ENCODE measurements around the gene STAG1.

STAG1 gene

DNA sequence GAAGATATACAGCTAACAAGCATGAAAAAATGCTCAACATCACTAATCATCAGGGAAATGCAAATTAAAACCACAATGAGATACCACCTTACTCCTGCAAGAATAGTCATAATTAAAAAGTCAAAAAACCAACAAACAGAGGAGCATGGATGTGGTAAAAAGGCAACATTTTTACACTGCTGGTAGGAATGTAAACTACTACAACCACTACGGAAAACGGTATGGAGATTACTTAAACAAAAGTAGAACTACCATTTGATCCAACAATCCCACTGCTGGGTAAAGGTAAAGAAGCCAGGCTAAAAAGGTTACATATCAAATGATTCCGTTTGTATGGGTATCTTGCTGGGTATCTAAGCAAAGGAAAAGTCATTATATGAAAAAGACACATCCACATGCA lies 53.8 kb downstream of the STAG1 start:
- H3K27me3 ChIP-seq (ENCODE audit: control insufficient read depth in 1 of 2, insufficient read depth in 2 of 2, low read length in 2 of 2), result no peaks in the 10 kb centered on the region
- no peaks in the 10 kb centered on the region for H3K36me3 ChIP-seq (ENCODE audit: insufficient read depth, low read length)
- peaks cover 4% of the 10 kb centered on the region for H3K4me1 ChIP-seq (ENCODE audit: insufficient read depth, low read length)
- H3K9me3 ChIP-seq (ENCODE audit: low read length), result no peaks in the 10 kb centered on the region
- H3K9ac ChIP-seq (ENCODE audit: low read length), result no peak overlapping the region
- no peak overlapping the region for H3K4me3 ChIP-seq (ENCODE audit: low read depth in 1 of 2, low read length in 2 of 2)
- H3K27ac ChIP-seq (ENCODE audit: low read depth, low read length), result no peak overlapping the region

DNA sequence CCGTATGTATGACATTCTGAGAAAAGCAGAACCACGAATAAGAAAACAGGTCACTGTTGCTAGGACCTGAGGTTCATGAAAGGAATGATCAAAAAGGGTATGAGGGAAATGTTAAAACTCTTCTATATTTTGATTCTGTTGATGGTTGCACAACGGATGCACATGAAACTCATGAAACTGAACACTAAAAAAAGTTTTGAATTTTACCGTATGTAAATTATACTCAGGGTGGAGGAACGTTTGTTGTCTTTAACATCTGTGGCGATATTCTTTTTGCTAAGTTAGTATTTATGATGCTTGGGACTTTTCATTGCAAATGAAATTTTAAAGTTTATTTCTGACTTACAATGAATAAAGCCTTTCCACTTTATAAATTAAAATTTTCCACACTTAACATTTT lies 55.4 kb downstream of the STAG1 start:
- no peaks in the 10 kb centered on the region for H3K36me3 ChIP-seq (ENCODE audit: insufficient read depth, low read length)
- peaks cover 8% of the 10 kb centered on the region for H3K4me1 ChIP-seq (ENCODE audit: insufficient read depth, low read length)
- no peaks in the 10 kb centered on the region for H3K27me3 ChIP-seq (ENCODE audit: control insufficient read depth in 1 of 2, insufficient read depth in 2 of 2, low read length in 2 of 2)
- H3K4me3 ChIP-seq (ENCODE audit: low read depth in 1 of 2, low read length in 2 of 2), result no peak overlapping the region
- H3K9ac ChIP-seq (ENCODE audit: low read length), result no peak overlapping the region
- no peak overlapping the region for H3K27ac ChIP-seq (ENCODE audit: low read depth, low read length)
- H3K9me3 ChIP-seq (ENCODE audit: low read length), result no peaks in the 10 kb centered on the region

DNA sequence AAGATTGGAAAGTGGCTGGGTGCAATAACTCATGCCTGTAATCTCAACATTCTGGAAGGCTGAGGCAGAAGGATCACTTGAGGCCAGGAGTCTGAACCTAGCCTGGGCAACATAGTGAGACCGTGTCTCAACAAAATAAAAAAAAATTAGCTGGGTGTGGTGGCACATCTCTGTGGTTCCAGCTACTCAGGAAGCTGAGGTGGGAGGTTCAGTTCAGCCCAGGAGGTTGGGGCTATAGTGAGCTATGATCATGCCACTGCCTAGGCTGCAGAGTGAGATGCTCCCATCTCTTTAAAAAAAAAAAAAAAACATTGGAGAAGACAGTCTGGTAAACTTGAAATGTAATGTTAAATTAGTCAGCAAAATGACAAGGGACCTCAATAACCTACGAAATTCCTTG lies 57.9 kb downstream of the STAG1 start:
- Histone ChIP-seq H3K9ac (ENCODE audit: low read length) (no peak overlapping the region), H3K27me3 (ENCODE audit: control insufficient read depth in 1 of 2, insufficient read depth in 2 of 2, low read length in 2 of 2) (no peaks in the 10 kb centered on the region), H3K9me3 (ENCODE audit: low read length) (no peaks in the 10 kb centered on the region), H3K4me1 (ENCODE audit: insufficient read depth, low read length) (peaks cover 9% of the 10 kb centered on the region), H3K36me3 (ENCODE audit: insufficient read depth, low read length) (no peaks in the 10 kb centered on the region), H3K4me3 (ENCODE audit: low read depth in 1 of 2, low read length in 2 of 2) (no peak overlapping the region), H3K27ac (ENCODE audit: low read depth, low read length) (no peak overlapping the region)

DNA sequence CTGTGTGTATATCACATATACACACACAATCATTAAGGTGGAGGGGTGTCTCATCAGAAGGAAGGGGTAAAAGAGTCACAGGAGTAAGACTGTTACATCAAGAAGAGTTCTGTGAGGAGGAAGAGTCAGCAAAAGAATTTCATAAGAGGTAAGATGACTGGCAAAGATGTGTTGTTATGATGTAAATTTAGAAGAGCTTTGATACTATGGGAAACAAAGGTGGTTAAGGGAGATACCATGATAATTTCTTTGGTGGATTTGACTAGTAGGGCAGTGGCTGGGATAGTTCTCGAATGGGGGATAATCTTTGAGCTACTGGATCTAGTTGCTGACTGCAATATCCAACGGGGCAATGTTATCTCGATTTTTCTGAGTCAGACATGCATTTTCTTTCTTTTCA lies 61.6 kb downstream of the STAG1 start:
- Histone ChIP-seq H3K27ac (ENCODE audit: low read depth, low read length) (no peak overlapping the region), H3K9ac (ENCODE audit: low read length) (no peak overlapping the region), H3K4me3 (ENCODE audit: low read depth in 1 of 2, low read length in 2 of 2) (no peak overlapping the region), H3K36me3 (ENCODE audit: insufficient read depth, low read length) (no peaks in the 10 kb centered on the region), H3K27me3 (ENCODE audit: control insufficient read depth in 1 of 2, insufficient read depth in 2 of 2, low read length in 2 of 2) (no peaks in the 10 kb centered on the region), H3K4me1 (ENCODE audit: insufficient read depth, low read length) (peaks cover 17% of the 10 kb centered on the region), H3K9me3 (ENCODE audit: low read length) (no peaks in the 10 kb centered on the region)

DNA sequence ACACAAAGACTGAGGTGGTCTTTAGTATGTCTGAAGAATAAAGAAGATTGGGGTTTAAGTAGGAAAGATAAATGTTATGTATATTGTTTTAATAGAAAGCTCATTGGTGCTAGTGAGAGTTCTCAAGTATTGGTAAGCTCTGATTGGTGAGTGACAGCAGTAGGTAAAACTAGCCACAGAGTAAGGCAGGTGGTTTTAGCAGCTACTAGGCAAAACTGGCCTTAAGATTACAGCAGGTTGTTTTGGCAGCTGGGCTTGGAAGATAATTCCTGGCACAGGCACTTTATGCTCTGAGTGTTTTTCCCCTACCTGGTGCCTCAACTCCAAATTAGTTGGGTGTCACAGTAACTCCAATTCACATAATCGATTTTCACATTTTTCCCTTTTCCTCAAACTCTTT lies 66.3 kb downstream of the STAG1 start:
- no peaks in the 10 kb centered on the region for H3K36me3 ChIP-seq (ENCODE audit: insufficient read depth, low read length)
- no peak overlapping the region for H3K27ac ChIP-seq (ENCODE audit: low read depth, low read length)
- H3K9me3 ChIP-seq (ENCODE audit: low read length), result no peaks in the 10 kb centered on the region
- no peak overlapping the region for H3K9ac ChIP-seq (ENCODE audit: low read length)
- H3K27me3 ChIP-seq (ENCODE audit: control insufficient read depth in 1 of 2, insufficient read depth in 2 of 2, low read length in 2 of 2), result no peaks in the 10 kb centered on the region
- H3K4me1 ChIP-seq (ENCODE audit: insufficient read depth, low read length), result peaks cover 11% of the 10 kb centered on the region
- H3K4me3 ChIP-seq (ENCODE audit: low read depth in 1 of 2, low read length in 2 of 2), result no peak overlapping the region

DNA sequence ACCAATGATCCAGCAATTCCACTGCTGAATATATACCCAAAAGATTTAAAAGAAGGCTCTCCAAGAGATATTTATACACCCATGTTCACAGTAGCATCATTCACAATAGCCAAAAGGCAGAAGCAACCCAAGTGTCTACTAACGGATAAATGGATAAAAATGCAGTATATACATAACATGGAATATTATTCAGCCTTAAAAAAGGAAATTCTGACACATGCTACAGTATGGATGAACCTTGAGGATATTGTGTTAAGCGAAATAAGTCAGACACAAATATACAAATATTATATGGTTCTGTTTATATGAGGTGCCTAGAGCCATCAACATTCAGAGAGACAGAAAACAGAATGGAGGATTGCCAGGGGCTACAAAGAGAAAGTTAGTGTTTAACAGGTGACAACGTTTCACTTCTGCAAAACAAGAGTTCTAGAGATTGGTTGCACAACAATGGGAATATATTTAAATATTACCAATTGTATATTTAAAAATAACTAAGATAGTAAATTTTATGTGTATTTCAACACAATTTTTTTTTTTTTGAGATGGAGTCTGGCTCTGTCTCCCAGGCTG lies 69.4 kb downstream of the STAG1 start:
- Histone ChIP-seq H3K36me3 (ENCODE audit: insufficient read depth, low read length) (no peaks in the 10 kb centered on the region), H3K9me3 (ENCODE audit: low read length) (no peaks in the 10 kb centered on the region), H3K27me3 (ENCODE audit: control insufficient read depth in 1 of 2, insufficient read depth in 2 of 2, low read length in 2 of 2) (no peaks in the 10 kb centered on the region), H3K4me1 (ENCODE audit: insufficient read depth, low read length) (peaks cover 3% of the 10 kb centered on the region), H3K9ac (ENCODE audit: low read length) (no peak overlapping the region), H3K27ac (ENCODE audit: low read depth, low read length) (no peak overlapping the region), H3K4me3 (ENCODE audit: low read depth in 1 of 2, low read length in 2 of 2) (no peak overlapping the region)

DNA sequence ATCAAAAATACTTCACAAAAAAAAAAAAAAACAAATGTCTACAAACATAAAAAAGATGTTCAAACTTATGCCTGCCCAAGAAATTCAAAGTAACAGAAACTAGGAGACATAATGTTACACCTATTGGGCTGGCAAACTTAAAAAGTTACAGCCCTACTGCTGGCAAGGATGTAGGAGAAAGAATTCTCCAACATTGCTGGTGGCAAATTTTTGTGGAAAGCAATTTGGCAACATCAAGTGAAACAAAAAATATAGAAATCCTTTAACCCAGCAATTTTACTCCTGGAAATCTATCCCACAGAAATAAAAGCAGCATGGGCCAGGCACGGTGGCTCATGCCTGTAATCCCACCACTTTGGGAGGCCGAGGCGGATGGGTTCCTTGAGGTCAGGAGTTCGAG lies 73.2 kb downstream of the STAG1 start:
- no peak overlapping the region for H3K27ac ChIP-seq (ENCODE audit: low read depth, low read length)
- no peaks in the 10 kb centered on the region for H3K9me3 ChIP-seq (ENCODE audit: low read length)
- no peak overlapping the region for H3K4me3 ChIP-seq (ENCODE audit: low read depth in 1 of 2, low read length in 2 of 2)
- H3K27me3 ChIP-seq (ENCODE audit: control insufficient read depth in 1 of 2, insufficient read depth in 2 of 2, low read length in 2 of 2), result no peaks in the 10 kb centered on the region
- H3K4me1 ChIP-seq (ENCODE audit: insufficient read depth, low read length), result peaks cover 12% of the 10 kb centered on the region
- H3K36me3 ChIP-seq (ENCODE audit: insufficient read depth, low read length), result no peaks in the 10 kb centered on the region
- no peak overlapping the region for H3K9ac ChIP-seq (ENCODE audit: low read length)

DNA sequence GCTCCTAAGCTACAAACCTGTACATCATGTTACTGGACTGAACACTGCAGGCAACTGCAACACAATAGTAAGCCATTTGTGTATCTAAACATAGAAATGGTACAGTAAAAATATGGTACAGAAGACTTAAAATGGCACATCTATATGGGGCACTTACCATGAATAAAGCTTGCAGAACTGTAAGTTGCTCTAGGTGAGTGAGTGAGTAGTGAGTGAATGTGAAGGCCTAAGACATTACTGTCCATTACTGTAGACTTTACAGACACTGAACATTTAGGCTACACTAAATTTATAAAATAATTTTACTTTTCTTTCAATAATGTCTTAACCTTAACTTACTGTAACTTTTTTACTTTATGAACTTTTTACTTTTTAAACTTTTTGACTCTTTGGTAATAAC lies 76.2 kb downstream of the STAG1 start:
- Histone ChIP-seq H3K4me3 (ENCODE audit: low read depth in 1 of 2, low read length in 2 of 2) (no peak overlapping the region), H3K4me1 (ENCODE audit: insufficient read depth, low read length) (peaks cover 12% of the 10 kb centered on the region), H3K27ac (ENCODE audit: low read depth, low read length) (no peak overlapping the region), H3K27me3 (ENCODE audit: control insufficient read depth in 1 of 2, insufficient read depth in 2 of 2, low read length in 2 of 2) (no peaks in the 10 kb centered on the region), H3K36me3 (ENCODE audit: insufficient read depth, low read length) (no peaks in the 10 kb centered on the region), H3K9ac (ENCODE audit: low read length) (no peak overlapping the region), H3K9me3 (ENCODE audit: low read length) (no peaks in the 10 kb centered on the region)

DNA sequence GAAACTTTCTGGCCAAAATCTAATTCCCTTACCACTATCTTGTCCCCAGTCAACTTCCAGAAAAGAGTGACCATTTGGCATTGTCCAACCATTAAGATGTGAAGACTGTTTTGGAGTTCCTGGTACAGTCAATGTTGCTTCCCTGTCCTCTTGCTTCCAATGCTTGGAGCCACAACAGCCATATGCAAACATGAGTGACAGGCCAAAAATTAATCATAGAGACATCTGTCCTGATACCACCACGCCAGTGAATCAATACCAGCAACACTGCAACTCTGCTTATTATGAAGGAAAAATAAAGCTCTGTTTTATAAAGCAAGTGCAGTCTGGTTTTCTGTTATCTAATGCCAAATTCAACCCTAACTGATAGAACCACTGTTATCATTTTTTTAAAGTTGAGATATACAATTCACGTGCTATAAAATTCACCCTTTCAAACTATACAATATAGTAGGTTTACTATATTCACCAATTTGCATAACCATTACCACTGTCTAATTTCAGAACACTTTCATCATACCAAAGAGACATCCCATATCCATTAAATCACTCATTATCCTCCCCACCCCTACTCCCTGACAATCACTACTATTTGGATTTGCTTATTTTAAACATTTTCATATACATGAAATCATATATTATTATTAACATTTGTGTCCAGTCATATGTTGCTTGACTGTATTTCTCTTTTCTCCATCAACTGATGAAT lies 76.9 kb downstream of the STAG1 start:
- no peaks in the 10 kb centered on the region for H3K36me3 ChIP-seq (ENCODE audit: insufficient read depth, low read length)
- H3K9me3 ChIP-seq (ENCODE audit: low read length), result no peaks in the 10 kb centered on the region
- no peak overlapping the region for H3K9ac ChIP-seq (ENCODE audit: low read length)
- H3K4me1 ChIP-seq (ENCODE audit: insufficient read depth, low read length), result peaks cover 12% of the 10 kb centered on the region
- H3K27ac ChIP-seq (ENCODE audit: low read depth, low read length), result no peak overlapping the region
- no peaks in the 10 kb centered on the region for H3K27me3 ChIP-seq (ENCODE audit: control insufficient read depth in 1 of 2, insufficient read depth in 2 of 2, low read length in 2 of 2)
- no peak overlapping the region for H3K4me3 ChIP-seq (ENCODE audit: low read depth in 1 of 2, low read length in 2 of 2)

DNA sequence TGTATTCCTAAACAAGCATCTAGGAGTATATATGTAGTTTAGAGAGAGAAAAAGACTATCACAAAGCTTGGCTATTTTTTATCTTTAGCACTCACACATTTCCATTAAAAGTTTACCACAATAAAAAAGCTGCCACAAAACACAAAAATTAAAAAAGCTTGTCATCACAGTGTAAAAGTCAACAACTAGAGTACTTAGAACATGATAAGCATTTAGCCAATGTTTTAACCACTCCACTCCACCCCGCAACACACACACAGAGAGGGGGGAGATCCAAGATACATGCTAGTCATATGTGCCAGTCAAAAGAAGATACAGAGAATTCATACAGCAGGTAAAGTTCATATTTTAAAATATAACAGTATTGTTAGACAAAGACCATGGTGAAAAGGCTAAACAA lies 79.7 kb downstream of the STAG1 start:
- Histone ChIP-seq H3K36me3 (ENCODE audit: insufficient read depth, low read length) (no peaks in the 10 kb centered on the region), H3K4me1 (ENCODE audit: insufficient read depth, low read length) (peaks cover 11% of the 10 kb centered on the region), H3K27me3 (ENCODE audit: control insufficient read depth in 1 of 2, insufficient read depth in 2 of 2, low read length in 2 of 2) (no peaks in the 10 kb centered on the region), H3K9ac (ENCODE audit: low read length) (no peak overlapping the region), H3K9me3 (ENCODE audit: low read length) (no peaks in the 10 kb centered on the region), H3K27ac (ENCODE audit: low read depth, low read length) (no peak overlapping the region), H3K4me3 (ENCODE audit: low read depth in 1 of 2, low read length in 2 of 2) (no peak overlapping the region)

DNA sequence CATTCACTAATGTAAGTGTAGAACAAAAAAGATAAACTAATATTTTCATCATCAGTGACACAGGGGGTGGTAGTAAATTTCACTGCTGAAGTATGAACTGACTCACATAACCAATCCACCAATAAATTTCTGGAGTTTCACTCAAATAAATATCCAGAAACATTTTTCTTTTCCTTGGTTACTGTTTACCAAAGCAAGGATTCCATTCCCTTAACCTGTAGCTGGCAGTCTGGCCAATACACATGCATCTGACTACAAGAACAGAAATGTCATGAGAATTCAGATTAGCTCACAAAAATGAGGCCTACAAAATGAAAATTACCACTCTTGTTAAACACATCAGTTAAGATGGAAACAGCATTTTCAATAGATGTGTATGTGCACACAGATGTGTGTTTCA lies 80.3 kb downstream of the STAG1 start:
- no peaks in the 10 kb centered on the region for H3K9me3 ChIP-seq (ENCODE audit: low read length)
- H3K4me1 ChIP-seq (ENCODE audit: insufficient read depth, low read length), result peaks cover 6% of the 10 kb centered on the region
- H3K27ac ChIP-seq (ENCODE audit: low read depth, low read length), result no peak overlapping the region
- no peaks in the 10 kb centered on the region for H3K36me3 ChIP-seq (ENCODE audit: insufficient read depth, low read length)
- H3K4me3 ChIP-seq (ENCODE audit: low read depth in 1 of 2, low read length in 2 of 2), result no peak overlapping the region
- H3K27me3 ChIP-seq (ENCODE audit: control insufficient read depth in 1 of 2, insufficient read depth in 2 of 2, low read length in 2 of 2), result no peaks in the 10 kb centered on the region
- H3K9ac ChIP-seq (ENCODE audit: low read length), result no peak overlapping the region

DNA sequence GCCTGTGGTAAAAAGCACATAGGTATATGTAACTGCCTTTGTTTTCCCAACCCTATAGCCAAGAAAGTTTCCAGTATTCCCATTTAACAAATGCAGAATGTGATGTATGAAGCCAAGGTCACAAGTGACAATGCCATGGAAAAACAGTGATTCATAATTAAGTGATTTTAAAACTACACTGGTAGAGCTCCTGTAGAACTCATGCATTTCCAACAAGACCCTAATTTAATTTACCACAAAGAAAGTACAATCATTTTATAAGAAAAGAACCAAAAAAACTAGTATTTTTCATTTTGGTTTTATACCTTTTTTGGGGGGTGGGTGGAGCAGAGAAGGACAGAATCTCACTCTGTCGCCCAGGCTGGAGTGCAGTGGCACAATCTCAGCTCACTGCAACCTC lies 82.0 kb downstream of the STAG1 start:
- H3K4me3 ChIP-seq (ENCODE audit: low read depth in 1 of 2, low read length in 2 of 2), result no peak overlapping the region
- no peaks in the 10 kb centered on the region for H3K27me3 ChIP-seq (ENCODE audit: control insufficient read depth in 1 of 2, insufficient read depth in 2 of 2, low read length in 2 of 2)
- no peak overlapping the region for H3K9ac ChIP-seq (ENCODE audit: low read length)
- no peaks in the 10 kb centered on the region for H3K4me1 ChIP-seq (ENCODE audit: insufficient read depth, low read length)
- H3K9me3 ChIP-seq (ENCODE audit: low read length), result no peaks in the 10 kb centered on the region
- no peak overlapping the region for H3K27ac ChIP-seq (ENCODE audit: low read depth, low read length)
- H3K36me3 ChIP-seq (ENCODE audit: insufficient read depth, low read length), result no peaks in the 10 kb centered on the region

Measured in muscle layer of colon (tissue), 2 donors.